Measurements from ENCODE around the gene PRKG1.

The PRKG1 gene

DNA sequence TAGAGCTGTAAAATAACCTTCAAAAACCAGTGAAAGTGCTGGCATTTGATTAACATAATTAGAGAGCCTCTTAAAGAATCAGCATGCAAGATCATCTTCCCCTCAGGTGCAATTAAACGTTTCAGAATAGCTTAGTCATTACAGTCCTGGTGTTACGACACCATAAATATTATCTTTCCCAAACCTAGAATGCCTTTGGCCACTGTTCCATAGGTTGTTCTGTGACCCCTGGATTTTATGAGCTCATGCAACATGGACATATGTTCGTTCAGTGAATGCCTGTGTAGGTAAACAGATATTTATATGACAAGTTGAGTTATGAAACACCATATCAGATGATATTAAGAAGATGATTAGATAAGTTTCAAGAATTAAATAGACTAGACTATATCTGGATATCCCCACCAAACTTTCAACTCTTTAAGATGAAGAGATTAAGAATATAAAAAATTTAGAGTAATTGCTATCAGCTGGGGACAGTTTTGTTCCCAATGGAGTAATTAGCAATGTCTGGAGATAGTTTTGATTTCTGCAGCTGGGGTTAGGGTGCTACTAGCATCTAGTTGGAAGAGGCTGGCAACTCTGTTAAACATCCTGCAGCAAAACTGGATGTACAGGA is 976.3 kb downstream of the PRKG1 start:
- DNase-seq: no peak

DNA sequence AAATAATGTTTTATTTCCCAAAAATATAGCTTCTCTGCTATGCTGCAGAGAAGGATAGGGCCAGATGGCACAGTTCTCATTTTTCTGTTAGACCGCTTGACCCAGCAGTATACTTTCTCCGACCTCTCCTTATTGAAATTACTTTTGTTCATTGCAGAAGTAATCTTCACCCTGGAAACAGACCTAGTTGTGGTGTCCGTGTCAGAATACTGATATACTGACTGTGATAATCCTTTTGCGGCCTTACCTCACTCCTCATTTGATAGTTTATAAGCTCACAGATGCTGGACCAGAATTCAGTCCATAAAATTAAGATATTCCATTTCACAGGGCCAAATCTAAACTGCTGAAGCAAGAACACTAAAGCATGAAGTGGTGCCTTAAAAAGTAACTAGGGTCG is 979.2 kb downstream of the PRKG1 start:
- DNase-seq: no peak

DNA sequence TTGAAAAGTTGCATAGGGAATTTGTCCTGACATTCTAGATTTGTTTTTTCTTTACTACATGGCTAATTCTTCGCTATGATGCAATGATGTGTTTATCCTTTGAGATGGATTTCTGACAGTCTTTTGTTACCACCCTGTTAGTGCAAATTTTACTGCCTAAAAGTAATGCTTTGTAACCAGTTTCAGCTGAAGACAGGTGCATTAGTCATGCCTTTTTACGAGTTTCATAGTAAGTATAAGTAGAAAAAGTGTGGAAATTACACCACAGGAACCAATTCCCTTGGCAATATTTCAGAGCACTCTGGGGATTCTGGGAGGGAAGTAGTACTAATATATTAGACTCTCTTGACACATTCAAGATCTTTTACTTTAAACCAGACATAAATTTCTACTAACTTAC is 982.0 kb downstream of the PRKG1 start:
- no peak for DNase-seq

DNA sequence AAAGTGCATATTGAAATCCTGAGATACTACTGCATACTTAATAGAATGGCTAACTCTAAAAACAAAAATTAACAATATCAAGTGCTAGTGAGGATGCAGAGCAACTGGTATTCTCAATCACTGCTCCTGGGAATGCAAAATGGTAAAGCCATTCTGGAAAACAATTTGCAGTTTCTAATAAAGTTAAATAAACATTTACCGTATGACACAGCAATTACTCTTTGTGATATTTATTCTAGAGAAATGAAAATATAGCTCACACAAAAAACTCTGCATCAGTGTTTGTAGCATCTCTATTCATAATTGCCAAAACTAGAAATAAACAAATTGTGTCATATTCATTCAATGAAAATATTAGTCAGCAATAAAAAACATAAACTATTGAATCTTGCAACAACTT is 984.8 kb downstream of the PRKG1 start:
- DNase-seq: no peak

DNA sequence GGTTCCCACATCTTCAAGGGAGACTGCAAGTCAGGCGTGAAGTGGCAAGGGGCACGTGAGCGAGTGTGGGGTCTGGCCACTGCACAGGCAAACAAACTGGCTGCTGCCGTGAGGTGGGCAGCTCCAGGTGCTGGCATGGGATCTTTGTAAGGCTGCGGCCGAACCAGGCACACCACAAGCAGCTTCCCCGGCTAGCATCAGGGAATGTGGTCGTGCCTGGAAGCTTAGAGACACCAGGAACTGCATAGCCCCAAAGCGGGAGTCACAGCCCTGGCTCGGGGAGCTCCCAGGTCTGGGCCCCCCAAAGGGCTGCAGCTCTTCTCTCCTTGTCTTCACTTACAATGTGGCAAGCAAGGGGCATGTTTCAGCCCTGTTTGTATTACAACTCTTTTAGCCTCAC is 988.9 kb downstream of the PRKG1 start:
- no peak for DNase-seq

DNA sequence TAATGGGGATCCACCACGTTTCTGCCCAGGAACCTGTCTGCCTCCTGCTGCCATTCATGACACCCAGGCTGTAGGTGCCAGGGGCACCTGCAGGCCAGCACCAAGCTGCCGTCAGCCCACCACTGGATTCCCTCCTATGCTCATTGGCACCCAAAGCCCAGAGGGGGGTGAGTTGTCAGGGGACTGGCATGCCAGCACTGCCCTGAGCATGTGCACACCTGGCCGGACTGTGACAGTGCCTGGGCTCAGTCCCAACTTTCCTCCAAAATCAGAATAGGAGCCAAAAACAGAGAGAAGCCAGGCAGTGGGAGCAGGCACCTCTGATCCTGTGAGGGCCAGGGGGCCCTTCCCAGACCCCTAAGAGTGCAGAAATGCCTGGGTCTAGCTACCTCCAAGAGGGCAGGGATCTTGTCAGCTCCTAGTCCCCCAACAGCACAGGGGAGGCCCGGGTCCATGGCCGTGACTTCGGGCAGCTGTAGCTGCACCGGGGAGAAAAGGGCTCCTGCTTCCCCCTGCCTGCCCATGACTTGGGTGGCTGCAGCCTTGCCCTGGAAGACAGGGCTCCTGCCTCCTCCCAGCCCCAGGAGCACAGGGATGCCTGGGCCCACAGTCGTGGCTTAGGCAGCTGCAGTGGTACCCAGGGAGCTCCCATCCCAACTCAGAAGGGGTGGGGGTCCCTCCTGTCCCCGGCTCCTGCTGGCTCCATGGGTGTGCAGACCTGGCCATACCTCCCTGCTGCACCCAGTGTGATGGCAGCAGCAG is 990.0 kb downstream of the PRKG1 start:
- DNase-seq: no peak

DNA sequence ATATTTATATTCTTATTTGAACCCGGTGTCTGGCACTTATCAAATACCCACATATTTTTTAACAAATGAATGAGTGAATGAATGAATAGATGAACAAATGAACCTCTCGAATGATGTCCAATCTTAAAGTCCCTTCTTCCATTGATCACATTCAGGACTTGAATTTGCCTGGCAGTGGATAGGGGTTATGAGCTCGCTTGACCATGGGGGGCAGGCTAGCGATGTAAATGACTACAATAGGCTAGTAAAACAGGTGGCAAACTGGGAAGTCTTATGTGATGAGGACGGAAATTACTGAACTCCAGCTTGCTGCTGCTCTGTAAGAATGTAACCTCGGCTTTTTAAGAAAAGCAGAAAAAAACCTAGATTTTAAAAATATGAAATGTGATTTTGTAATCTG is 992.1 kb downstream of the PRKG1 start:
- no peak for DNase-seq

DNA sequence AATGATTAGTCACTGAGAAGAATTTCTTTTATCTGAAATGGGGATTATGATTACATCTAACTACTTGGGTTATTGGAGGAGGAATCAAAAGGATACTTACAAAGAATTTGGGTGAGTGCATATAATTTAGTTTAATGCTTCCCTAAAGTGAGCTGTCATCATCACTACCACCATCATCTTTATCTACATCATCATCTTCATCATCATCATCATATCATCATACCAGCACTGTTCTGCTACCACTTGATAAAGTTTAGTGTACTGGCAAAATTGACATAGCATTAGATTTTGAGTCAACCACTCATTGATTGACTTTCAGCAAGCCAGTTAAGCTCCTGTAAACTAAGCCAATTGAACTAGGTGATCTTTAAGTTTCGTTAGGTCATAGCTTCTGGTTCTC is 994.2 kb downstream of the PRKG1 start:
- DNase-seq: no peak

DNA sequence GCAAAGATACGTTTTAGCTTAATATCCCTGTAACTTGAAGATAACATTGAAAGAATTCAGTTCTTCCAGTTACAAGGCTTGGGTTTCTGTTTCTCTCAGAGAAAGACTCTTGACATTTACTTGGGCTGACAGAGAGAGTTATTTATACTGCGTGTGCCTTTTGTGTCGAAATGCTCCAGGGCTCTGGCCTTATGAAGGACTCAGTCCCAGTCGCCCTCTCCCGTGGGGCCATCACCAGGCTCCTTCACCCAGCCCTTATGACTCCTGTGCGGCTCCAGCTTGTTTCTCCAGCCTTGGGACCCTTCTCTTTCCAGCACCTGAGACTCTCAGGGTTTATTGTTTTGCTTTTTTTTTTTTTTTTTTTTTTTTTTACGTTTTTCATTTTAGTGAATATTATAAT is 997.5 kb downstream of the PRKG1 start:
- DNase-seq: no peak

DNA sequence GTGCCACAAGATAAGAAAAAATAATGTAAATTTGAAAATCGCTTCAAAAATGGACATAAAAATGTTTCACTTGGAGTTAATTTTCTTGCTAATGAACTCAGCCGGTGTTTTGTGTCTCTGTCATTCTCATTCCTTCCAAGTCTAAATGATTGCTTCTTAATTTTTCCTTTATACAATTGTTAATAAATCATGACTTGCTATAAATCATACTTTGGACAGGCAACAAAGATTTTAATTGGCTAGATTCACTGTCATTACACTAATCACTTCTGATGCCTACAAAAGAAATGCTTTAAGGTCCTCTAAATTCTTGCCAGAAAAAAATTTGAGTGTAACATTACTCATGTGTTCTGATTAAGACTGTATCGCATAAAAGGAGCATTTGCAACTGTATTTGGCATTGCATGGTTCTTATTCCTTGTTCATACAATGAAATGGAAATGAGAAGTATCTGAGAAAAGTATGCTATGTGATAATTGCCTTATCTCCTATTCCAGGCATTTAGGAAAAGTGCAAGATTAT is 1000.3 kb downstream of the PRKG1 start:
- no peak for DNase-seq

DNA sequence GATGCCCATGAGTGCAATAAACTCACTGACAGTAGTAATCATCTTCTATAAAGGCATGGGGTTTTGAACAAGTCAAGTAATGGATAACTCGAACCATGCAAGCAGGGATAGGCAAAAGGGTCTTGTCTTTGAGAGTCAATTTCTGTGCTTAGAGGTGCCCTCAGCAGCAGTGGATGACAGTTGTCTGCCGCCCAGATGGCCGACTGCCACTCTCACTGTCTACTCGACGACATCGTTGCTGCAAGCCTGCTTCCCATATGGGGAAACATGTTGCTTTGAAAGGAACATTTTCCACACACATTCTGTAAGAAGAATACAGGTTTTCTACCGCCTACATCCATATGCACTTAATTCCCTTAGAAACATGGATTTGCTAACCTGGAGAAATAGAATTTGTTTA is 1003.5 kb downstream of the PRKG1 start:
- DNase-seq: no peak

DNA sequence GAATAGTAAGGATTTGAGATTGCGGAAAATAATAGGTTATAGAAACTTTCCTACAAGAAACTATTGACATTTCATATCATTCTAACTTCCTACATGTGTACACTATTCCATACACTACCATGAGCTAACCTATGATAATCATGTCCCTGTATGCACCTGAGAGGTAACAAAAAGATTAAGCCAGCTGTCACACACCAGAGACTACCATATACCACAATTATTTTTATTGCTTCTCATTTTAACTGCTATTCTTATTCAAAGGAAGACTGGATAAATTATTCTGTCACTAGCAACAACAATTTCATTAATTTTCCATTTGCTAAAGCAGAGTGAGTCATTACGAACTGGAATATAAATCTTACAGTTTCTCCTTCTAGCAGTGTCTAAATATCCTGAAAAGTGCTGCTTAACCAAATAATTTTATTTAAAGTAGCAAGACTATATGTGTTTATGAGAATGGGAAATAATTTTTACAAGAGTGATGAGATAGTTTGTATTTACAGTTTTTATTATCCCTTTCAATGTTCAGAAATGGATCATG is 1004.2 kb downstream of the PRKG1 start:
- no peak for DNase-seq

DNA sequence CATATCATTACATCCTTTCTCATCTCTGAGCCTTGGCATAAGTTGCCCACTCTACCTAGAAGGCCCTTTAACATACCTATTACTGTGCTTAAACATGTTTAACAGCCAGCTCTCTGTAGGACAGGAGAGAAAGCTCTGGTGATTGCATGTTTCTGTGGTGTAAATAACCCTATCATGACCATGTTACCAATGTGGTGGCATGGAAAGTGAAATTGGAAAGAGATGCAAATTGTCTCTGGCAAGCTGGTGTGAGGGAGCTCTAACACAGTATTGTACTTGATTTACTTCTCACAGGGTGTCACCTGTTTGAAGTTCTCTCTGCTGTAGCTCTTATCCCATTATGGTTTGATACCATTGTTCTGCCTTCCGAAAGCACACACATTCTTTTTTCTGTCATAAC is 1008.0 kb downstream of the PRKG1 start:
- DNase-seq: no peak

DNA sequence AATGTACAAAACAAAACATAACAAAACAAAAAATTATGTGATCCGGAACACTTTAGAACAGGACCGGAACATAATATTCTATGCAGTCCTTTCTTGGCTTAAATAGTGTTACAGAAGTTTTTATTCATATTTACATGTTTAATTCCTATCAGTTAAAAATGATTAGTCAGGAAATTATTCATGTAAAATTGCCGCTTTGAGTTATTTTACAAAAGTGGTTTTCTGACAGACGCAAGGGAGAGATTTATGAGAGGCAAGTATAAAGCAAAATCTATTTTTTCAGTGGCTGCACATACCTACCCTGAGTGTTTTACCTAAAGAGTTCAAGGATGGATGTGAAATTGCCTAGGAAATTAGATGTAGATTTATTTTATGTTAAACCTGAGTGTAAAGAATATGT is 1009.1 kb downstream of the PRKG1 start:
- DNase-seq: no peak

DNA sequence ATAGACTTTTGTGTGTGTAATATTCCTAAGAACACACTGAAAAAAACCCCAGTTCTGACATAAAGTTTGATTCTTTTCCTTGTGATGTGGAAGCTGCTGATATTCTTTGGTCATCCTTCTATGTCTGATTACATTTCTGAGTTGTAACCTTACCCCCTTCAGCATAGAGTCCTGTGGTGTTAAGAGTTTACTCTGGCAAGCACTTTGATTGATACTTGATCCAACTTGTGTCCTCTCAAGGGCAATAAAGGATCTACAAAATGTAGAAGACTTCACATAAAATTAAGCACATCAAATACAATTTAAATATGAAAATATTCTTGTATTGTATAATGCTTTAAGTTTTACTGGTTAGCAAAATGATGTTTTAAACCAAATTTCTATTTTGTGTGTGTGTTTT is 1018.1 kb downstream of the PRKG1 start:
- DNase-seq: no peak

DNA sequence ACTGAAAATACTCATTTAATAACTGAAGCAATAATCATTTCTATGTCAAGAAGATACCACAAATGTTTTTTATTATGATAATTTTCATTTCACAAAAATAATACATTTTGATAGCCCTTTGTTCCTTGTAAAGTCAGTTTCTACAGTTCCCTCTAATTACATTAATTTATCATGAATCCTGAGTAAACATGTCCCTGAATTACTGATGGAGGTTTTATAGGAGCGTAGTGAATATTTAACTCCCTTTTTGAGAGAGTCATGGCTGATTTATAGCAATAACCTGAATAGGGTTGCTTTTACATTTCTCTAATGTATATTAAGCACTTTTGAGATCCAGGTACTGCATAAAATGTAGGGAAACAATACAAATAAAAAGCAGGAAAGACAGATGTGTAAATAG is 1023.8 kb downstream of the PRKG1 start:
- no peak for DNase-seq

DNA sequence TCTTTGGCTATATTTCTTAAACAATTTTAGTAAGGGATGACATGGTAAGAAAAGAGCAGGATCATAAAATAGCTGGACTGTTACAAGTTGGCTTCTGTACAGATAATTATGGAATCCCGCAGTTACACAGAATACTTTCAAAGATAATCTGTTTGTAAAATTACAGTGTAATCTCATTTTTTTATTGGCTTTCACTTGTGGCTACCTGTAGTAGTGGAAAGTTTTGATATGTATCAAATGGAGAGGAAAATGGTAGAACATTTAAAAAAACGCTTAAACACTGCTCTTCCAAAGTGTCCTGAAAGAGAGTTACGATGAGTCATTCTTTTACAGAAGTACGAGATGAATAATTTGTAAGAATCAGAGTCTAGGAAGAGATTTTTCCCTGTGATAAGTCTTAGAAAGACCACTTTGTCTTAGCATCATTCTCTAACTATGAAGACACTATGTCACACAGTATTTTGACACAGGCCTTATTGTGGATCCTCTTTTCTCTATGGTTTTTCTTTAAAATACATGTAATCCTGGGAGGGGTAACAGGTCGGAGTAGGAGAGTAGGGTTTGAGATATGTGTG is 1024.8 kb downstream of the PRKG1 start:
- DNase-seq: no peak

DNA sequence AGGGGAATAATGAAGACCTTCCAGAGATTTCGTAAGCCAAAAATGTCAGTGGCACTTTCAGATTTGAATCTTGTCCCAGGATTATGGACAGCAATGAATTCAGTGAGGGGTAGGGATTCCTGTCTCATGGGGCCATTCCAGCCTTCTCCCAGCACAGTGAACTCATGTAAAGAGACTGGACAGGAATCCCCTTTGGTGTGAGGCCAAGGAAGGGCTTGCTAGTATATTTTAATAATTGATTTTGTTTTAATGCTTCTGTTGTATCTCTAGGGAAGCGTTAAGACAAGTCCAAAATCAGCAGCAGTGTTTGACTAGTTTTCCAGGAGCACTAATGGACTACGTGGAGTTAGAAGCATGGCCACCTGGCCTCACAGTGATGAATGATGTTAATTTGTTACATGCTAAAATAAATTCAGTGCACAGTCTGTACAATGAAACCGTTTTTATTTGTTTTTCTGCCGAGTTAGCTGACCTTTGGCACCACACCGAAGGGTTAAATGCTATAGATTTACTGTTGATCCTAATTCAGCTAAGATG is 1025.8 kb downstream of the PRKG1 start:
- DNase-seq: no peak

DNA sequence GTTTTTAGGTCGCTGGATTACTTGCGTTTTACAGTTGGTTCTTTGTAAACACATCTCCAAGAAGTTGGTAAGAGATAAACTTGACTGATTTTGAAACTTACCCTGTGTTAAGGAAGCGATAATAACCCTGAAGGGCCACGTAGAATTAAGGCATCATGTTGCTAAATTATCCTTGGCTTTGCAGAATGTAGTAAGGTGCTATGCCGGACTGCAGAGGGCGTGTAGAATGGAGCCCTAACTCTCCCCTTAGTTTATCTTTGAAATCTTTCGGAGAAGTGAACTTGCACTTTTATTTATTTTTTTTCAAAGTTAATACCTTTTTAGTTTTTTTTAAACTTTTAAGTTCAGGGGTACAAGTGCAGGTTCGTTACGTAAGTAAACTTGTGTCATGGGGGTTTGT is 1031.0 kb downstream of the PRKG1 start:
- DNase-seq: no peak

DNA sequence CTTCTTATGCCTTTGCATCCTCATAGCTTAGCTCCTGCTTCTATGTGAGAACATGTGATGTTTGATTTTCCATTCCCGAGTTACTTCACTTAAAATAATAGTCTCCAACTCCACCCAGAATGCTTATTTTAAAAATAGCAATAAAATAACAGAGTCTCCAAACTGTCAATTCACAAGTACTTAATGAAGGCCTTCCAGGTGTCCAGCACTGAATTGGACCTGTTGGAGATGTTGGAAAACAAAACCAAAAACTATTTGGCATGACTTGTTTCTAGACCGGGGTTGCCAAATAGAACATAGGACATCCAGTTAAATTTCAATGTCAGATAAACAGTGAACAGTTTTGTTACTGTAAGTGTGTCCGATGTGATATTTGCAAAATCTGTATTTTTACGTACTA is 1031.7 kb downstream of the PRKG1 start:
- DNase-seq: no peak

DNA sequence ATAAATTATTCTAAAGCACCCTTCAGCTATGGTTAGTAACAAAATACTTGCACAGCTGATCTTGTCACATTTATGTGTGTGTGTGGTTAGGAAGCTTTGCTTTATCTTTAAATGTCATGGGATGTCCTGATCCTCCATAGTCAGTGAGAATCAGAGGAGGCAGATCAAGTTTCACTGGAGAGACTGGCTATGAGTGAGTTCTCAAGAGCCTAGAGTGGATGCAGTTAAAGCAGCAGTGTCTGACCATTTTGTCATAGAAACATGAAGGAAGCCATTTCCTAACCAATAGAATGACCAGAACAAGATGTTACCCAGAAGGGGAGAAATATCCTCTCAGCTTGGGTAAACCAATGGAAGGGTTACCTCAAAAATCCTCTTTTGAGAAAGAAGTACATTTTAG is 1032.6 kb downstream of the PRKG1 start:
- no peak for DNase-seq

DNA sequence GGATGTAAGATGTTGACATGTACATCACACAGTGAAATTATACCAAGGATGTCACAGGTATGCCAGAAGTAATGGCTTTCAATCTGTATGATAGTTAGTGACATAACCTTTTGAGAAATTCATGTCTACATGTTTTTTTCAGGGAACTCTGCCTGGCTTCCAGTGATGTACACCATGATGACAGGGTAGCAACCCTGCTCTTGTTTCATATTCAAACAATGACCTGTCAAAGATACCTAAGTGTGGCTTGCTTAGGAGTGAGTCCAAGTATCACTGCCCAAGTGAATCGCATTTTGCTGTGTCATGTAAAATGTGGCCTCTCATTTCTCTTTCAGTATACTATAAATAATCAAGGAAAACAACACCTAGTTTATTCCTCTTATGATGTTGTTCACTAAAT is 1033.9 kb downstream of the PRKG1 start:
- no peak for DNase-seq

DNA sequence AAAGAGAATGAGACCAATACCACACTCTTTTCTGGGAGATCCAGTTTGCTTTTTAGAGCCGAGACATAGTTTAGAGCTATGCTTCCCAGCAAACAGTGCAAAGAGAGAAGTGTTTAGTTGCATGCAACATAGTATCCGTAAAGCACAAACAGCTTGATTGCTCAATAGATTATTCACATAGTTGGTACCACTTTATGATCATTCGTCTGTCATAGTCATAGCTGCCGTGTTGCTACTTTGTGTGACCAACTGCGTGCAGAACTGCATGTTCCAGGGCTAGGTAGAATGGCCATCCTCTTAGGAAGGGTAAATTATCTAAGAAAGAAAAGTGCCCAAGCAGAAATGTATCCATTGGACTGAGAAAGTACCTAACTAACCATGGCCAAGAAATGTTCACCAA is 1036.3 kb downstream of the PRKG1 start:
- no peak for DNase-seq

All from activated naive CD4-positive, alpha-beta T cell treated with anti-CD3 and anti-CD28 coated beads, Interleukin-2, amount 50 U/mL, for 16 hours (primary cell).